ENCODE data around the gene CPPED1.
A peak's percentile ranks its signal among the peaks of the same experiment; 100 is the strongest.

CPPED1 gene

GRCh38 chr16:12747261-12747660, 56.4 kb downstream of the CPPED1 start (continued):
- TF ChIP-seq, protein P1, sequence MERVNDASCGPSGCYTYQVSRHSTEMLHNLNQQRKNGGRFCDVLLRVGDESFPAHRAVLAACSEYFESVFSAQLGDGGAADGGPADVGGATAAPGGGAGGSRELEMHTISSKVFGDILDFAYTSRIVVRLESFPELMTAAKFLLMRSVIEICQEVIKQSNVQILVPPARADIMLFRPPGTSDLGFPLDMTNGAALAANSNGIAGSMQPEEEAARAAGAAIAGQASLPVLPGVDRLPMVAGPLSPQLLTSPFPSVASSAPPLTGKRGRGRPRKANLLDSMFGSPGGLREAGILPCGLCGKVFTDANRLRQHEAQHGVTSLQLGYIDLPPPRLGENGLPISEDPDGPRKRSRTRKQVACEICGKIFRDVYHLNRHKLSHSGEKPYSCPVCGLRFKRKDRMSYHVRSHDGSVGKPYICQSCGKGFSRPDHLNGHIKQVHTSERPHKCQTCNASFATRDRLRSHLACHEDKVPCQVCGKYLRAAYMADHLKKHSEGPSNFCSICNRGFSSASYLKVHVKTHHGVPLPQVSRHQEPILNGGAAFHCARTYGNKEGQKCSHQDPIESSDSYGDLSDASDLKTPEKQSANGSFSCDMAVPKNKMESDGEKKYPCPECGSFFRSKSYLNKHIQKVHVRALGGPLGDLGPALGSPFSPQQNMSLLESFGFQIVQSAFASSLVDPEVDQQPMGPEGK (tag by site-specific recombination; IDR thresholded peaks at IDR 0.05): no peak
- TF ChIP-seq ZNF426 (tag by site-specific recombination; IDR thresholded peaks at IDR 0.05): peak; percentile 73
- no peak for TF ChIP-seq ZNF585B (tag by site-specific recombination; IDR thresholded peaks at IDR 0.05)
- TF ChIP-seq ZNF664 (tag by site-specific recombination; IDR thresholded peaks at IDR 0.05): 0 out of 2 replicates have a peak, but pooled peaks have one; percentile 37
- TF ChIP-seq HOXA7 (CRISPR knock-in tag; IDR thresholded peaks at IDR 0.05; ENCODE audit: borderline replicate concordance): no peak
- TF ChIP-seq, protein P2, sequence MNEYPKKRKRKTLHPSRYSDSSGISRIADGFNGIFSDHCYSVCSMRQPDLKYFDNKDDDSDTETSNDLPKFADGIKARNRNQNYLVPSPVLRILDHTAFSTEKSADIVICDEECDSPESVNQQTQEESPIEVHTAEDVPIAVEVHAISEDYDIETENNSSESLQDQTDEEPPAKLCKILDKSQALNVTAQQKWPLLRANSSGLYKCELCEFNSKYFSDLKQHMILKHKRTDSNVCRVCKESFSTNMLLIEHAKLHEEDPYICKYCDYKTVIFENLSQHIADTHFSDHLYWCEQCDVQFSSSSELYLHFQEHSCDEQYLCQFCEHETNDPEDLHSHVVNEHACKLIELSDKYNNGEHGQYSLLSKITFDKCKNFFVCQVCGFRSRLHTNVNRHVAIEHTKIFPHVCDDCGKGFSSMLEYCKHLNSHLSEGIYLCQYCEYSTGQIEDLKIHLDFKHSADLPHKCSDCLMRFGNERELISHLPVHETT (tag by site-specific recombination; IDR thresholded peaks at IDR 0.05): no peak
- TF ChIP-seq ZNF341 (tag by site-specific recombination; IDR thresholded peaks at IDR 0.05; ENCODE audit: low read depth): no peak
- no peak for TF ChIP-seq SP2 (tag by site-specific recombination; IDR thresholded peaks at IDR 0.05)
- TF ChIP-seq ZNF785 (tag by site-specific recombination; IDR thresholded peaks at IDR 0.05): no peak
- no peak for TF ChIP-seq ZNF157 (tag by site-specific recombination; IDR thresholded peaks at IDR 0.05)
- TF ChIP-seq, protein P3, sequence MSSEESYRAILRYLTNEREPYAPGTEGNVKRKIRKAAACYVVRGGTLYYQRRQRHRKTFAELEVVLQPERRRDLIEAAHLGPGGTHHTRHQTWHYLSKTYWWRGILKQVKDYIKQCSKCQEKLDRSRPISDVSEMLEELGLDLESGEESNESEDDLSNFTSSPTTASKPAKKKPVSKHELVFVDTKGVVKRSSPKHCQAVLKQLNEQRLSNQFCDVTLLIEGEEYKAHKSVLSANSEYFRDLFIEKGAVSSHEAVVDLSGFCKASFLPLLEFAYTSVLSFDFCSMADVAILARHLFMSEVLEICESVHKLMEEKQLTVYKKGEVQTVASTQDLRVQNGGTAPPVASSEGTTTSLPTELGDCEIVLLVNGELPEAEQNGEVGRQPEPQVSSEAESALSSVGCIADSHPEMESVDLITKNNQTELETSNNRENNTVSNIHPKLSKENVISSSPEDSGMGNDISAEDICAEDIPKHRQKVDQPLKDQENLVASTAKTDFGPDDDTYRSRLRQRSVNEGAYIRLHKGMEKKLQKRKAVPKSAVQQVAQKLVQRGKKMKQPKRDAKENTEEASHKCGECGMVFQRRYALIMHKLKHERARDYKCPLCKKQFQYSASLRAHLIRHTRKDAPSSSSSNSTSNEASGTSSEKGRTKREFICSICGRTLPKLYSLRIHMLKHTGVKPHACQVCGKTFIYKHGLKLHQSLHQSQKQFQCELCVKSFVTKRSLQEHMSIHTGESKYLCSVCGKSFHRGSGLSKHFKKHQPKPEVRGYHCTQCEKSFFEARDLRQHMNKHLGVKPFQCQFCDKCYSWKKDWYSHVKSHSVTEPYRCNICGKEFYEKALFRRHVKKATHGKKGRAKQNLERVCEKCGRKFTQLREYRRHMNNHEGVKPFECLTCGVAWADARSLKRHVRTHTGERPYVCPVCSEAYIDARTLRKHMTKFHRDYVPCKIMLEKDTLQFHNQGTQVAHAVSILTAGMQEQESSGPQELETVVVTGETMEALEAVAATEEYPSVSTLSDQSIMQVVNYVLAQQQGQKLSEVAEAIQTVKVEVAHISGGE (tag by site-specific recombination; conservative IDR thresholded peaks at IDR 0.05; ENCODE audit: low read depth): peak; percentile 69
- TF ChIP-seq ZNF140 (tag by site-specific recombination; IDR thresholded peaks at IDR 0.05): peak; percentile 80
- TF ChIP-seq ZNF37A (tag by site-specific recombination; IDR thresholded peaks at IDR 0.05): no peak
- TF ChIP-seq HOXC10 (CRISPR knock-in tag; IDR thresholded peaks at IDR 0.05): no peak
- peak; percentile 43; the same call in 1 of the 2 replicates for TF ChIP-seq ZFP3 (tag by site-specific recombination; IDR thresholded peaks at IDR 0.05; ENCODE audit: low read depth)
- TF ChIP-seq, protein P4, sequence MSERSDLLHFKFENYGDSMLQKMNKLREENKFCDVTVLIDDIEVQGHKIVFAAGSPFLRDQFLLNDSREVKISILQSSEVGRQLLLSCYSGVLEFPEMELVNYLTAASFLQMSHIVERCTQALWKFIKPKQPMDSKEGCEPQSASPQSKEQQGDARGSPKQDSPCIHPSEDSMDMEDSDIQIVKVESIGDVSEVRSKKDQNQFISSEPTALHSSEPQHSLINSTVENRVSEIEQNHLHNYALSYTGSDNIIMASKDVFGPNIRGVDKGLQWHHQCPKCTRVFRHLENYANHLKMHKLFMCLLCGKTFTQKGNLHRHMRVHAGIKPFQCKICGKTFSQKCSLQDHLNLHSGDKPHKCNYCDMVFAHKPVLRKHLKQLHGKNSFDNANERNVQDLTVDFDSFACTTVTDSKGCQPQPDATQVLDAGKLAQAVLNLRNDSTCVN (tag by site-specific recombination; optimal IDR thresholded peaks at IDR 0.05): no peak
- TF ChIP-seq ZSCAN5A (tag by site-specific recombination; IDR thresholded peaks at IDR 0.05): no peak
- TF ChIP-seq ZBTB21 (tag by site-specific recombination; IDR thresholded peaks at IDR 0.05): peak; percentile 38; the same call in 1 of the 2 replicates
- TF ChIP-seq RBAK (tag by site-specific recombination; IDR thresholded peaks at IDR 0.05): no peak
- TF ChIP-seq ZNF544 (tag by site-specific recombination; IDR thresholded peaks at IDR 0.05): no peak
- no peak for TF ChIP-seq ZNF19 (tag by site-specific recombination; IDR thresholded peaks at IDR 0.05; ENCODE audit: low read depth)
- no peak for TF ChIP-seq ZNF791 (tag by site-specific recombination; IDR thresholded peaks at IDR 0.05)
- TF ChIP-seq ZNF600 (tag by site-specific recombination; IDR thresholded peaks at IDR 0.05): no peak
- TF ChIP-seq KLF7 (tag by site-specific recombination; IDR thresholded peaks at IDR 0.05; ENCODE audit: borderline replicate concordance): no peak
- TF ChIP-seq, protein P5, sequence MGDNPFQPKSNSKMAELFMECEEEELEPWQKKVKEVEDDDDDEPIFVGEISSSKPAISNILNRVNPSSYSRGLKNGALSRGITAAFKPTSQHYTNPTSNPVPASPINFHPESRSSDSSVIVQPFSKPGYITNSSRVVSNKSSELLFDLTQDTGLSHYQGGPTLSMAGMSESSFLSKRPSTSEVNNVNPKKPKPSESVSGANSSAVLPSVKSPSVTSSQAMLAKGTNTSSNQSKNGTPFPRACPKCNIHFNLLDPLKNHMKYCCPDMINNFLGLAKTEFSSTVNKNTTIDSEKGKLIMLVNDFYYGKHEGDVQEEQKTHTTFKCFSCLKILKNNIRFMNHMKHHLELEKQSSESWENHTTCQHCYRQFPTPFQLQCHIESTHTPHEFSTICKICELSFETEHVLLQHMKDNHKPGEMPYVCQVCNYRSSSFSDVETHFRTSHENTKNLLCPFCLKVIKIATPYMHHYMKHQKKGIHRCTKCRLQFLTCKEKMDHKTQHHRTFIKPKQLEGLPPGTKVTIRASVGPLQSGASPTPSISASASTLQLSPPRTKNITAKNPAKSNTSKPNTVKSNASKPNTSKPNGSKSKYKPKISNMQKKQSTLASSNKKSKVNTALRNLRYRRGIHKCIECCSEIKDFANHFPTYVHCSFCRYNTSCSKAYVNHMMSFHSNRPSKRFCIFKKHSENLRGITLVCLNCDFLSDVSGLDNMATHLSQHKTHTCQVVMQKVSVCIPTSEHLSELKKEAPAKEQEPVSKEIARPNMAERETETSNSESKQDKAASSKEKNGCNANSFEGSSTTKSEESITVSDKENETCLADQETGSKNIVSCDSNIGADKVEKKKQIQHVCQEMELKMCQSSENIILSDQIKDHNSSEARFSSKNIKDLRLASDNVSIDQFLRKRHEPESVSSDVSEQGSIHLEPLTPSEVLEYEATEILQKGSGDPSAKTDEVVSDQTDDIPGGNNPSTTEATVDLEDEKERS (tag by site-specific recombination; IDR thresholded peaks at IDR 0.05): no peak
- TF ChIP-seq ZNF623 (tag by site-specific recombination; IDR thresholded peaks at IDR 0.05): no peak
- no peak for TF ChIP-seq ZNF658 (tag by site-specific recombination; IDR thresholded peaks at IDR 0.05)
